Liver (tissue), 9 donors: Measurements from ENCODE around the gene SCAF11. TPM values are rescaled to one million over a fixed set of nuclear protein-coding genes. Genes with fewer than 3 reads are reported as not detected.

ENCODE experiments used
- DNase-seq: peaks from one replicate; pipeline ENCODE4 v3.0.0-alpha.2; 2017; ENCODE audit warnings: low spot score
- H3K27ac ChIP-seq, 2 donors: one replicate each; pipeline ENCODE4 v1.7.0; 2013; ENCODE audit warnings: inconsistent platforms in 2 of 2, low read length in 2 of 2, control low read depth in 1 of 2, low read depth in 1 of 2, mild to moderate bottlenecking in 1 of 2
- H3K27me3 ChIP-seq, 4 donors: one replicate each; pipeline versions ENCODE4 v1.6.1 to v1.7.0; 2013; ENCODE audit warnings: low read length in 3 of 4, inconsistent platforms in 1 of 4, mild to moderate bottlenecking in 1 of 4, moderate library complexity in 1 of 4; ENCODE audit not compliant: control insufficient read depth in 4 of 4, insufficient read depth in 4 of 4
- H3K36me3 ChIP-seq, 4 donors: one replicate each; pipeline versions ENCODE4 v1.6.1 to v1.7.0; 2013; ENCODE audit warnings: low read length in 3 of 4, mild to moderate bottlenecking in 3 of 4, low read depth in 1 of 4, moderate library complexity in 1 of 4; ENCODE audit not compliant: control insufficient read depth in 4 of 4, insufficient read depth in 3 of 4
- H3K4me1 ChIP-seq, 4 donors: one replicate each; pipeline versions ENCODE4 v1.6.1 to v1.7.0; 2013; ENCODE audit warnings: low read length in 3 of 4, mild to moderate bottlenecking in 3 of 4, moderate library complexity in 1 of 4; ENCODE audit not compliant: control insufficient read depth in 4 of 4, insufficient read depth in 4 of 4
- H3K4me3 ChIP-seq, 3 donors: one replicate each; pipeline versions ENCODE4 v1.6.1 to v1.7.0; 2013; ENCODE audit warnings: low read length in 3 of 3, control low read depth in 1 of 3, low read depth in 1 of 3, mild to moderate bottlenecking in 1 of 3
- H3K9ac ChIP-seq, 2 donors: one replicate each; pipeline ENCODE4 v1.7.0; 2013; ENCODE audit warnings: low read length in 2 of 2, mild to moderate bottlenecking in 2 of 2, moderate library complexity in 2 of 2, control low read depth in 1 of 2, low read depth in 1 of 2
- H3K9me3 ChIP-seq, 4 donors: one replicate each; pipeline versions ENCODE4 v1.6.1 to v1.7.0; 2013; ENCODE audit warnings: low read length in 3 of 4; ENCODE audit not compliant: control insufficient read depth in 4 of 4
- CTCF ChIP-seq: fragments of 150-350 bp; IDR thresholded peaks from 2 replicates; pipeline ENCODE4 v1.5.1; 2017; ENCODE audit warnings: improper control_type of control experiment, low read depth, low read length; ENCODE audit not compliant: missing input control
- EGR1 ChIP-seq, 2 donors: IDR thresholded peaks; 2 replicates each; pipeline ENCODE4 v1.6.1; 2016 to 2018; ENCODE audit warnings: antibody characterized with exemption in 2 of 2, low read depth in 2 of 2
- FOXA1 ChIP-seq: IDR thresholded peaks from 2 replicates; pipeline ENCODE4 v1.6.1; 2016; ENCODE audit warnings: antibody characterized with exemption
- FOXA2 ChIP-seq: IDR thresholded peaks from 2 replicates; pipeline ENCODE4 v1.6.1; 2016; ENCODE audit warnings: antibody characterized with exemption
- GABPA ChIP-seq, 2 donors: IDR thresholded peaks in 1 of 2; conservative IDR thresholded peaks in 1 of 2; 2 replicates each; pipeline ENCODE4 v1.6.1; 2016; ENCODE audit warnings: antibody characterized with exemption in 2 of 2, mild to moderate bottlenecking in 1 of 2, moderate library complexity in 1 of 2
- HNF4A ChIP-seq, 2 donors: conservative IDR thresholded peaks; 2 replicates each; pipeline ENCODE4 v1.6.1; 2016; ENCODE audit warnings: antibody characterized with exemption in 2 of 2, mild to moderate bottlenecking in 2 of 2
- HNF4G ChIP-seq: IDR thresholded peaks from 2 replicates; pipeline ENCODE4 v1.6.1; 2016; ENCODE audit warnings: antibody characterized with exemption
- JUND ChIP-seq, 2 donors: IDR thresholded peaks; 2 replicates each; pipeline ENCODE4 v1.6.1; 2016; ENCODE audit warnings: antibody characterized with exemption in 2 of 2
- MAX ChIP-seq: IDR thresholded peaks from 2 replicates; pipeline ENCODE4 v1.6.1; 2016; ENCODE audit warnings: antibody characterized with exemption
- NR2F2 ChIP-seq: IDR thresholded peaks from 2 replicates; pipeline ENCODE4 v1.6.1; 2016; ENCODE audit warnings: antibody characterized with exemption
- RAD21 ChIP-seq, 2 donors: IDR thresholded peaks; 2 replicates each; pipeline ENCODE4 v1.6.1; 2016; ENCODE audit warnings: antibody characterized with exemption in 2 of 2, mild to moderate bottlenecking in 2 of 2
- RXRA ChIP-seq, 2 donors: IDR thresholded peaks; 2 replicates each; pipeline ENCODE4 v1.6.1; 2017 to 2018; ENCODE audit warnings: antibody characterized with exemption in 2 of 2, mild to moderate bottlenecking in 1 of 2
- SP1 ChIP-seq: IDR thresholded peaks from 2 replicates; pipeline ENCODE4 v1.6.1; 2018; ENCODE audit warnings: antibody characterized with exemption, mild to moderate bottlenecking
- TAF1 ChIP-seq: conservative IDR thresholded peaks from 2 replicates; pipeline ENCODE4 v1.6.1; 2016; ENCODE audit warnings: antibody characterized with exemption, mild to moderate bottlenecking
- YY1 ChIP-seq: IDR thresholded peaks from 2 replicates; pipeline ENCODE4 v1.6.1; 2016; ENCODE audit warnings: antibody characterized with exemption, mild to moderate bottlenecking
- WGBS: extraction: QIAGEN DNeasy Blood & Tissue Kit; methylation state at CpG from one replicate; pipeline ENCODE4 v1.1.7; 2013; 5-methylcytosine and 5-hydroxymethylcytosine counted together
- polyA plus RNA-seq, 2 donors: library from polyadenylated mRNA; stranded (reverse) in 1 of 2; unstranded in 1 of 2; fragments of 200-250 nt in 1 of 2; fragments of >200 nt in 1 of 2; fragmentation: Nextera tagmentation in 1 of 2; extraction: Ambion mirVana in 1 of 2; gene quantifications; one replicate each; pipeline versions ENCODE4 v1.2.1 to v1.2.3, GENCODE V29; 2013 to 2015
- total RNA-seq, 2 donors: library from RNA; depleted of rRNA; stranded (reverse); fragments of >200 nt; gene quantifications; one replicate each; pipeline ENCODE4 v1.2.3, GENCODE V29; 2014
- TF ChIP-seq, protein P1 (sequence below): IDR thresholded peaks from 2 replicates; pipeline ENCODE4 v1.6.1; 2016; ENCODE audit warnings: antibody characterized with exemption, mild to moderate bottlenecking
- TF ChIP-seq, protein P2 (sequence below): IDR thresholded peaks from 2 replicates; pipeline ENCODE4 v1.6.1; 2016; ENCODE audit warnings: antibody characterized with exemption
- donor health status: healthy.
- donor health status: healthy.
- donor health status: healthy.
- donor health status: healthy.
- donor health status: healthy.

The SCAF11 gene
- total and polyA plus RNA-seq, 4 donors, result 15.6 to 80.0 (median 43.9) TPM

GRCh38 chr12:45898094-45898493 lies 92.3 kb downstream of the SCAF11 start:
- H3K27ac ChIP-seq, result no peak overlapping the region
- no peaks in the 10 kb centered on the region for H3K27me3 ChIP-seq
- peaks cover 10 to 28% (median 22%) of the 10 kb centered on the region in 4 donors for H3K36me3 ChIP-seq
- WGBS, result 94% methylated on average over 1 of the region's 1 CpG
- no peak for DNase-seq
- no peaks in the 10 kb centered on the region for H3K9me3 ChIP-seq
- TF ChIP-seq HNF4A (conservative IDR thresholded peaks at IDR 0.05), result no peak
- TF ChIP-seq FOXA1, result no peak
- no peak for TF ChIP-seq YY1
- TF ChIP-seq, protein P1, sequence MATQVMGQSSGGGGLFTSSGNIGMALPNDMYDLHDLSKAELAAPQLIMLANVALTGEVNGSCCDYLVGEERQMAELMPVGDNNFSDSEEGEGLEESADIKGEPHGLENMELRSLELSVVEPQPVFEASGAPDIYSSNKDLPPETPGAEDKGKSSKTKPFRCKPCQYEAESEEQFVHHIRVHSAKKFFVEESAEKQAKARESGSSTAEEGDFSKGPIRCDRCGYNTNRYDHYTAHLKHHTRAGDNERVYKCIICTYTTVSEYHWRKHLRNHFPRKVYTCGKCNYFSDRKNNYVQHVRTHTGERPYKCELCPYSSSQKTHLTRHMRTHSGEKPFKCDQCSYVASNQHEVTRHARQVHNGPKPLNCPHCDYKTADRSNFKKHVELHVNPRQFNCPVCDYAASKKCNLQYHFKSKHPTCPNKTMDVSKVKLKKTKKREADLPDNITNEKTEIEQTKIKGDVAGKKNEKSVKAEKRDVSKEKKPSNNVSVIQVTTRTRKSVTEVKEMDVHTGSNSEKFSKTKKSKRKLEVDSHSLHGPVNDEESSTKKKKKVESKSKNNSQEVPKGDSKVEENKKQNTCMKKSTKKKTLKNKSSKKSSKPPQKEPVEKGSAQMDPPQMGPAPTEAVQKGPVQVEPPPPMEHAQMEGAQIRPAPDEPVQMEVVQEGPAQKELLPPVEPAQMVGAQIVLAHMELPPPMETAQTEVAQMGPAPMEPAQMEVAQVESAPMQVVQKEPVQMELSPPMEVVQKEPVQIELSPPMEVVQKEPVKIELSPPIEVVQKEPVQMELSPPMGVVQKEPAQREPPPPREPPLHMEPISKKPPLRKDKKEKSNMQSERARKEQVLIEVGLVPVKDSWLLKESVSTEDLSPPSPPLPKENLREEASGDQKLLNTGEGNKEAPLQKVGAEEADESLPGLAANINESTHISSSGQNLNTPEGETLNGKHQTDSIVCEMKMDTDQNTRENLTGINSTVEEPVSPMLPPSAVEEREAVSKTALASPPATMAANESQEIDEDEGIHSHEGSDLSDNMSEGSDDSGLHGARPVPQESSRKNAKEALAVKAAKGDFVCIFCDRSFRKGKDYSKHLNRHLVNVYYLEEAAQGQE, result no peak
- TF ChIP-seq, protein P2, sequence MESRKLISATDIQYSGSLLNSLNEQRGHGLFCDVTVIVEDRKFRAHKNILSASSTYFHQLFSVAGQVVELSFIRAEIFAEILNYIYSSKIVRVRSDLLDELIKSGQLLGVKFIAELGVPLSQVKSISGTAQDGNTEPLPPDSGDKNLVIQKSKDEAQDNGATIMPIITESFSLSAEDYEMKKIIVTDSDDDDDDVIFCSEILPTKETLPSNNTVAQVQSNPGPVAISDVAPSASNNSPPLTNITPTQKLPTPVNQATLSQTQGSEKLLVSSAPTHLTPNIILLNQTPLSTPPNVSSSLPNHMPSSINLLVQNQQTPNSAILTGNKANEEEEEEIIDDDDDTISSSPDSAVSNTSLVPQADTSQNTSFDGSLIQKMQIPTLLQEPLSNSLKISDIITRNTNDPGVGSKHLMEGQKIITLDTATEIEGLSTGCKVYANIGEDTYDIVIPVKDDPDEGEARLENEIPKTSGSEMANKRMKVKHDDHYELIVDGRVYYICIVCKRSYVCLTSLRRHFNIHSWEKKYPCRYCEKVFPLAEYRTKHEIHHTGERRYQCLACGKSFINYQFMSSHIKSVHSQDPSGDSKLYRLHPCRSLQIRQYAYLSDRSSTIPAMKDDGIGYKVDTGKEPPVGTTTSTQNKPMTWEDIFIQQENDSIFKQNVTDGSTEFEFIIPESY, result no peak
- TF ChIP-seq CTCF, result no peak
- TF ChIP-seq NR2F2, result no peak
- no peak for TF ChIP-seq JUND (IDR thresholded peaks at IDR 0.05)
- TF ChIP-seq GABPA (IDR thresholded peaks at IDR 0.05 in 1 of 2, conservative IDR thresholded peaks at IDR 0.05 in 1 of 2), result no peak
- no peak for TF ChIP-seq EGR1 (IDR thresholded peaks at IDR 0.05; ENCODE audit: low read depth in 2 of 2)
- no peak overlapping the region for H3K9ac ChIP-seq
- H3K4me3 ChIP-seq, result no peak overlapping the region
- no peaks in the 10 kb centered on the region for H3K4me1 ChIP-seq

DNA sequence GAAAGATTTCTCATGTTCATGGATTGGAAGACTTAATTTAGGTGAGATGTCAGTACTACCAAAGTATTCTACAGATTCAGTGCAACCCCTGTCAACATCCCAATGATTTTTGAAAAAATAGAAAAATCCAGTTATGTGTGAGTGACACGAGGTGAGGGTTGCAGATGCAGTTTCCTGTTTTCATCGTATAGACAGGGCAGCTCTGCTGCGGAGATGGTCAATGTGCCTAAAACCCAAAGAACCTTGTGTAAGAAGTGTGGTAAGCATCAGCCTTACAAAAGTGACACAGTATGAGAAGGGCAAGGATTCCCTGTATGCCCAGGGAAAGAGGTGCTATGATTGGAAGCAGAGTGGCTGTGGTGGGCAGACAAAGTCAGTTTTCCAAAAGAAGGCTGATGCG lies 94.4 kb downstream of the SCAF11 start:
- H3K9me3 ChIP-seq, result no peaks in the 10 kb centered on the region
- no peaks in the 10 kb centered on the region for H3K4me1 ChIP-seq
- H3K4me3 ChIP-seq, result no peak overlapping the region
- 95% methylated on average over 4 of the region's 4 CpGs for WGBS
- H3K27me3 ChIP-seq, result no peaks in the 10 kb centered on the region
- no peak overlapping the region for H3K27ac ChIP-seq
- DNase-seq, result no peak
- H3K9ac ChIP-seq, result no peak overlapping the region
- peaks cover 8 to 30% (median 25%) of the 10 kb centered on the region in 4 donors for H3K36me3 ChIP-seq
- TF ChIP-seq YY1 (no peak), FOXA1 (no peak), HNF4G (no peak), GABPA (IDR thresholded peaks at IDR 0.05 in 1 of 2, conservative IDR thresholded peaks at IDR 0.05 in 1 of 2) (no peak), MAX (no peak), HNF4A (conservative IDR thresholded peaks at IDR 0.05) (no peak), SP1 (no peak), FOXA2 (no peak), NR2F2 (no peak), RXRA (IDR thresholded peaks at IDR 0.05) (no peak), CTCF (no peak), EGR1 (IDR thresholded peaks at IDR 0.05; ENCODE audit: low read depth in 2 of 2) (no peak), RAD21 (IDR thresholded peaks at IDR 0.05) (no peak), TAF1 (no peak)
- TF ChIP-seq, protein P1, result no peak
